Measurements from ENCODE around the gene IQGAP2.

DNA sequence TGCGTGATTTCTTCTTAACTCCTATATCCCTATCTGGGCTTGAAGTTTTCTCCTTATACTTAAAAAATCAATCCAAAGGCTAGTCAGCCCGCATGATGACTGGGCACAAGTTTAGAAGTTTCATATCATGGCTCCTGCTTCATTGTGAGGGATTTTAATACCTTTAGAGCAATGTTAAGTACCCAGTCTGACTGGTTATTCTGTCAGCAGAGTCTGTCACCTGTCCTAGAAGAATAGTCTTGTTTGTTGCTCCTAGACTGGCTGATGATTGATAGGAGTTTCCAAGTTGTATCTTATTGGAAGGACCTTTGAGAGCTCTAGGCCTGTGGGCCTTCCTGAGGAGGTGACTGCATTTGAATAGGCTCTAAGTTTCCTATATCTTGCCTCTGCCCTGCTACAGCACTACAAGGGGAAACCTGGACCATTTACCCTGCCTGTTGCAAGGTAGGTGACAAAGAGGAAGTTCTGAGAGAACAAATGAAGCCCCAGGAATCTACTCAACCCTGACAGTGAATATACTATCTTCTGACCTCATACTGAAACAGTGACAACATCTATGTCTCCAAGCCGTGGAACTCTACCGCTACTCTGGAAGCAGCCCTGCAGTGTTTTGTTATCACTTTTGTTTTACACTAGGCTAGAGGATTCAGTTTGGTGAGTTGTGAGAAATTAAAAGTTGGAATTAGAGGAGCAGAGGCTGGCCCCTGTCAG is 153.6 kb downstream of the IQGAP2 start:
- TF ChIP-seq CTCF (IDR thresholded peaks at IDR 0.05) (no peak), EZH2 (IDR thresholded peaks at IDR 0.05; ENCODE audit: borderline replicate concordance, insufficient read depth, low read depth, low read length, poor library complexity, severe bottlenecking) (no peak)
